HG03060 (cell line): ENCODE data around the gene AUNIP.

Experiments
- ATAC-seq: cut with Tn5 transposase; IDR thresholded peaks from one replicate; pipeline ENCODE4 v1.9.1; 2021; ENCODE audit warnings: low read depth, moderate number of reproducible peaks; ENCODE audit not compliant: unreplicated experiment

The AUNIP gene

GRCh38 chr1:25889470-25889869 lies 30.2 kb upstream of the AUNIP start:
- ATAC-seq, result no peak

GRCh38 chr1:25888426-25888987 lies 29.2 kb upstream of the AUNIP start:
- no peak for ATAC-seq

GRCh38 chr1:25885602-25886001 lies 26.3 kb upstream of the AUNIP start:
- ATAC-seq, result no peak

DNA sequence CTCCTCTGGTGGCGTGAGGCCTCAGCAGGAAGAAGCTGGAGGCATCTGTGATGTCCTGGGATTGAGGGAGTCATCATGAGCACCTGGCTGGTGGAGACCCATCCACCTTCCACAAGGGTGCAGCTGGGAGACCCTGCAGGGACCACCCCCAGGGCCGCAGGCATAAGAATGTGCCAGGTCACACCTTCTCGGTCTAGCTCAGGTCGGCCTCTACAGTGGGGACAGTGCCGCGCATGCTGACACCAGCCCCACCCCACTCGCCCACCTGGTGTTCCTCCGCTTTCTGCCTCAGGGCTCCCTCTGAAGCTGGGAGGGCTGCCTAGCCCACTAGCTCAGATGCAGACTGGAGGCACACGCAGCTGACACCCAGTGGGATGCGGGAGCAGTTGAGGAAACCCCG lies 22.0 kb upstream of the AUNIP start:
- ATAC-seq, result no peak

GRCh38 chr1:25880518-25880917 lies 21.3 kb upstream of the AUNIP start:
- ATAC-seq, result no peak

DNA sequence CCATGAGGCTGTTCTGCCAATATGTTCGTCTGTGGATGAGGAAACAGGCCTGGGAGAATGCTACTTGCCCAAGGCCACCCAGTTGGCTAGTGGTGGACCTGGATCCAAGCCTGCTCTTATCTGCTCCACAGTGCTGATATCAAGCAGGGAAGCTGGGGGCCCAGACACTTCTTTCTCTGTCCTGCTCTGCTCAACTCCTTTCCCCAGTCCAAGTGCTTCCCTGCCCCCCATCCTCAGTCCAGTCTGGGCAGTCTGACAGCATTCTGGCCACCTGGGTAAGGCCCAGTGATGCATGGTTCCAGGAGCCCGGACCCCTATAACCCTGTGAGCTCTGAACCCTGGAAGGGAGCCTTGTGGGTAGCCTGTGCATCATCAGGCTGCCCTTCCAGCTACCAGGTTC lies 20.4 kb upstream of the AUNIP start:
- no peak for ATAC-seq

DNA sequence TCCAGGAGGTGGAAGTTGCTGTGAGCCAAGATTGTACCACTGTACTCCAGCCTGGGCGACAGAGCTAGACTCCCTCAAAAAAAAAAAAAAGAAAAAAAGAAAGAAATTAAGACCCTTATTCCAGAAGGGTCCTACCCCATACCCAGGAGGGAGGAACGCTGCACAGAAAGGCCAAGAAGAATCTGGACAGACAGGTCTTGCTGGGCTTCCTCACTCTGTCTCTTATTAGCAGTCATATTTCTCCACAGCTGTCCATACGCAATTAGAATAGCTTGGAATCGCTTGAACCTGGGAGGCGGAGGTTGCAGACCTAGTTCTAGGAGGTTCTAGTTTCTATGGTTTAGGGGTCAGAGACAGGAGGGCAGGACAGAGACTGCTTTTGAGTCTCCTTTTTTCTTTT lies 19.4 kb upstream of the AUNIP start:
- no peak for ATAC-seq

- no peak for ATAC-seq
These were observed 17.9 kb upstream of the AUNIP start for GRCh38 chr1:25877155-25877554.

GRCh38 chr1:25876693-25877077 lies 17.4 kb upstream of the AUNIP start:
- ATAC-seq, result no peak

DNA sequence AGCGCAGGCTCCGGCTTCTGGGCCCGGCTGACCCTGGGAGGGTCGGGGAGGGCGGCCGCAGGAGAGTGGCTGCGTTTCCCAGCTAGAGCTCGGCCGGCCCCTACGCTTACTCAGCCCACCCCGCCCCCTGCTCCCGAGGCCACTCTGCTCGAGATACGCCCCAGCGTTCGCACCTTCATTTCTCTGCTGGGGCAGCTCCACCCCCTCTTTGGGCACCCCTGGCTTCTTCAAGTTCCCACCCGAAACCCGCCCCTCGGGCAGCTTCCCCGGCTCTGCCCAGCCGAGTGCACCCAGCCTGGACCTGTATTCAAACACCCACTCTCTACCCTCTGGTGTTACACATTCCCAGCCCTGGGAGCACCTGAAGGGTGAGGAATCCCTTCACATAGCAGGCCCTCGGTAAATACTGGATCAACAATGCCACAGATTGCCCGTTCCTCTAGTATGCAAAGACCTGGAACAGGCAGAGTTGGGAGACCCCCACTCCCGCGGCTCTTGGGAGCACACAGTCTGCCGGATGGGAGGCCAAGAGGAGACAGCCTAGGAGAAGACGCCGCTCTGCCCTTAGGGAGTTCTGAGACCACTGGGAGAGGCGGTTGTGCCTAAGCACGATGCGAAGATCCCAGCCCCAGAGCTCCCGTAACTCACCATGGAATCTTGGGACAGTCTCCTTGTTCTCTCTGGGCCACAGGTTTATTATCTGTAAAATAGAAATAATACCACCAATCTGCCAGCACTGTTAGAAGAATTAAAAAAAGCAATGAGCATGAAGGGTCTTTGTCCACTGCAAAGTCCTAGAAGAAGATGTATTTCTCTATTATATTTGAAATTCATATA lies 16.8 kb upstream of the AUNIP start:
- ATAC-seq, result no peak

DNA sequence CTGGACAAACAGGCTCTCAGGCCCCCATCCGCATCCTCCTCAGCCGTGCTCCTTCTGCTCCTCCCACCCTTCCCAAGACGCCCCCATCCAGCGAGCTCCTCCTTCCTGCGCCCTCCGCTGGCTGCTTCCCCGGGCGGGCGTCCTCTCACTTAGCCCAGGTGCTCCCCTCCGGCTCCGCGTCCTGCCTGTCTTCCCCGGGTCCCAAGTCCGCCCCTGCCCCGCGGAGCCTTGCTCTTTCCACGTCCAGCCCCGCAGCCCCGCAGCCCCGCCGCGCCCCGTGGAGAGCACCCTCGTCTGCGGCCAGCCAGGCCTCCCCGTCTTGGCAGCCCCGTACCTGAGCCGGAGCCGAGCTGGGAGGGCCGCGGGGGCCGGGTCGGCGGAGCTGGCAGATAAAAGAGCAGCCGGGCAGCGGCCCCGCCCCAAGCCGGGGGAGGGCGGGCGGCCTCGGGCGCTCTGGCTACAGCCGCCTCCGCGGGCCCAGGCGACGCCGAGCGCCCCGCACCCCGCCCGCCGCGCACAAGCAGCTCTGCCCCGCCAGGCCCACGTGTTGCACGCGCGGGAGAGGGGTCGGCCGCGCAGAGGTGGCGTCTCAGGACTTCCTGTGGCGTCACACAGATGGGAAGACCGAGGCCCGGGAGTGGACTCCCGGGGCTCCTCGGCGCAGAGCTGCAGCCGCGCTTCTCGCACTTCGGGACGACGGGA lies 16.0 kb upstream of the AUNIP start, which contains the start of gene PAQR7:
Gene PAQR7 (minus strand): TSS at position 555 of the 702 bp plus-strand sequence. CDS start 11,869 bp downstream, outside the sequence.
- no peak for ATAC-seq

- no peak for ATAC-seq
These were observed 15.4 kb upstream of the AUNIP start for GRCh38 chr1:25874635-25875153.

DNA sequence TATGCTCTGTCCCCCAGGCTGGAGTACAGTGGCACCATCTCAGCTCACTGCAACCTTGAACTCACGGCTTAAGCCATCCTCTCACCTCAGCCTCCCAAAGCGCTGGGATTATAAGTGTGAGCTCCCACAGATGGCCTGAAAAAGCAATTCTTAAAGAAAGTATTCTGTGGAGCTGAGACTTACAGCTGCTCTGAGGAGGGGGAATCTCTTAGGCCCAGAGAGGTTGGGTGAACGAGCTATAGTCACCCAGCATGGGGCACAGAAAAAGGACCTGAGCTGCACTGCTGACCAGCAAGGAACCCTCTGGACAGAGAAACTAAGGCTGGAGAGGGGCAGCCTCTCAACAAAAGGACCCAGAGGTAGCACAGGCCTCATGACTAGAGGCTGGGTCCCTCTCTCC lies 15.0 kb upstream of the AUNIP start:
- no peak for ATAC-seq

- ATAC-seq, result no peak
These were observed 13.9 kb upstream of the AUNIP start for GRCh38 chr1:25873120-25873519.

DNA sequence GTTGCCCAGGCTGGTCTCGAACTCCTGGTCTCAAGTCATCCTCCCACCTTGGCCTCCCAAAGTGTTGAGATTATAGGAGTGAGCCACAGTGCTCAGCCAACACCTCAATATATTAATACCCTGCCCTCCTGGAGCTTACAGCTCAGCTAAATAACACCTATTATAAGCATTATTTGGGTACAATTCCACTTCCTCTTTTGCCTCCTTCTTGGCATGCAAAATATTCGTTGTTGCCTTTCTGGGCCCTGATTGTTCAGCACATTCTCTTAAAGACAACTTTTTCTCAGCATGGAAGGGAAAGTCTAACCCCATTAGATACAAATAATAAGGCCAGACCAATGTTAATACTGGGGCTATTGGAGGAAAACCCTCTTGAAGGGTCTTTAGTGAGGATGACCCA lies 13.5 kb upstream of the AUNIP start:
- ATAC-seq, result no peak

DNA sequence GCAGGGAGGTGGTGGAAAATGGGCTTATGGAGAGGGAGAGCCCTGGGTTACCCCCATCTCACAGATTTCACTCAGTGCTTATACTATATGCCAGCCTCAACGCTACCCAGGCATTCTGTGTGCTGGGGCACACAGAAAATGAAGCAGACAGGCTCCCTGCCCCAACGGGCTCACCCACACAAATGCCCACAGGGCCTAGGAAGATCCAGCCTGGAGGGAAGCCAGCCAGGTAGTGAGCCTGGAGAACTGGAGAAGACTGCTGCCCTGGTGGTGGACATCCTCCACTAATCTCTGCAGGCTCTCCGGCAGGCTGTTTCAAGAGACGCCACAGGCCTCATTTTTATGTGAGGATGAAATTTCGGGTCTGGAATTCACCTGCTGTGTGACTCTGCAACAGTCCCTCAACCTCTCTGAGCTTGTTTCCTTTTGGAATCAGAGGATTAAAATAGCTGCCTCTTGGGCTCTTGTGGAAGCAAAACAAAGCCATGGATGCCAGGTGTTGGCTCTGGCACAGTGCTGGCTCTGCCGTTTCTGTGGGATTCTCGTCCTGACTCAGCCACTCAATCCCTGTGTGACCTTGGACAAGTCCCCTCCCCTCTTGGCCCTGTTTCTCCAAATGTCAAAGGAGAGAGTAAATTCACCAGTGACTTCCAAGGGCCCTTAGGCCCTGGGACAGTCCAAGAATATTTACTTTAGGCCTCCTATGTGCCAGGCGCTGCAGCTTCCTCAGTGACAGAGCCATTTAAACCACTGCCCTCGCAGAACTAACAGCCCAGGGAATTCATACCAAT lies 12.6 kb upstream of the AUNIP start:
- ATAC-seq, result no peak

DNA sequence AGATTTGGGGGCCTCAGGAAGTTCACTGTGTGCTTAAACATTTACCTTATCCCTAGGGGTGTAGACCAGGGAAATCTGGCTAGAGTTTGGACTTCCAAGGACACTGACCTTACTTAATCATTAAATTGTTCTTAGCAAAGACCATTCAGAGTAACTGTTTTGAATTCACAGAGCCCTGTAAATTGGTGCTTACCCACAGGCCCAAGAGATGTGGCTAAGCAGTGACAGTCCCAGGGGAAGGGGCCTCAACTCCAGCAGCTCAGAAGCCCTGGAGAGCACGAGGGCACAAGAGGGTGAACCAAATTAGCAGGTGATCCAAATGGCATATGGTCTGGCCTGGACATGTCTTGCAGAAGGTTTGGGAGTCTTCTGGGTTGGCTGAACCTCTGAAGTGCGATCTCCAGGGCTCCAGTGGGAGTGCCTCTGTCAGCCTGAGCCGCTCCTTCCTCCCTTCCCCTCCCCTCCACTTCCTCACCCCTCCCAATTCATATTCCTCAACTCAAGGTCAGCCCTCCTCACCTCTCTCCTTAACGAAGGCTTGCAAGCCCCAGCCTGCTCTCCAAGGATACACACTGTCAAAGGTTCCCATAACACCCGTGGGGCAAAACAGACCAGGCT lies 11.9 kb upstream of the AUNIP start:
- ATAC-seq, result no peak

- no peak for ATAC-seq
These were observed 11.4 kb upstream of the AUNIP start for GRCh38 chr1:25870614-25871013.

DNA sequence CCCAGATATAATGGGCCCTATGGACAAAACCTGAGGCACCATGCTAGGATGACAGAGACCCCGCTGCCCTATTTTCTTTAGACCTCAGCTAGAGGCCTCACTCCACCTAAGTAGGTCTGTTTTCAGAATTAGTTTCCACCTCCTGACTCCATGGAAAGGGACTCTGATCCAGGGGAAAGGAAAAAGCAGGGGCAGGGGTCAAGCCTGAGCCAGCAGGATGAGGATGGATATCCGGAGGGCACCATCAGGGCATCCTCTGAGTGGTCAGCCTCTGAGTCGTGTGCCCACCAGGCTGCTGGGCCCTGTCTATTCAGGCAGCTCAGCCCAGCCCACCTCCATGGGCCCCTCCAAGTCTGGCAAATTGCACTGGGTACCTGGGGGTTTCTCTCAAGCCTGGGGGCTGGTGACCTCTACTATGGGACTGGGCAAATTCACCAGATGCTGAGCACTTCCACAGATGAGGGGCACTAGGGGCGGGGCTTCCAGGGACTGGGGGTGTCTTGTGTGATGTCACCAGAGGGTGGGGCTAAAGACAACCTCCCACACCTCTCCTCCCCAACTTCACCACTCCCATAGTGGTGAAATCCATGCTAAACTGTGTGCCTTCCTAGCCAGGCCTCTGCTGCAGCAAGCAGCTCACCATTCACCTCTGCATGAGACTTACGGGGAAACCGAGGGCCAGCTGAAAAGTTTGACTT lies 10.8 kb upstream of the AUNIP start:
- ATAC-seq, result no peak
